OCI-LY3 (cell line): Measurements from ENCODE around the gene AVL9.
"Not testable (repeated sequence)": the region's sequence is repeated elsewhere in the genome, so short reads cannot be mapped to it uniquely, and the experiment has no call there.

Source experiments
- CTCF ChIP-seq: fragments of 200-600, 300-600 bp; sonication (generic); IDR thresholded peaks from 2 replicates; pipeline ENCODE4 v1.5.1; 2014; ENCODE audit warnings: antibody characterized with exemption, low read length, low read depth
- EZH2phosphoT487 ChIP-seq: fragments of 200-600 bp; shearing (Covaris generic); IDR thresholded peaks from 2 replicates; pipeline ENCODE4 v1.6.1; 2018; ENCODE audit warnings: antibody characterized with exemption, mixed run types, low read depth

GRCh38 chr7:32603492-32603891 lies 108.2 kb downstream of the AVL9 start:
- not testable (repeated sequence) for TF ChIP-seq CTCF, EZH2phosphoT487
